ENCODE results near the gene MAPK9. TPM values are rescaled to one million over a fixed set of nuclear protein-coding genes. Genes with fewer than 3 reads are reported as not detected.
A peak's percentile ranks its signal among the peaks of the same experiment; 100 is the strongest.

The MAPK9 gene
- total RNA-seq, 1 experiment from 2014 or later = 43.4 TPM

- H3K9me3 ChIP-seq (ENCODE audit: control insufficient read depth in 1 of 2, insufficient read depth in 1 of 2, low read depth in 1 of 2, low read length in 2 of 2) = no peaks in the 10 kb centered on the region
- H3K79me2 ChIP-seq (ENCODE audit: insufficient read depth, low read length) = peaks cover 45% of the 10 kb centered on the region
- H3K27me3 ChIP-seq (ENCODE audit: insufficient read depth, low read length) = no peaks in the 10 kb centered on the region
- TF ChIP-seq POLR2AphosphoS5 (IDR thresholded peaks at IDR 0.05; ENCODE audit: low read depth, low read length) (no peak), ELF1 (IDR thresholded peaks at IDR 0.05; ENCODE audit: borderline replicate concordance, low read depth) (no peak), EGR1 (IDR thresholded peaks at IDR 0.05; ENCODE audit: low read depth) (no peak), REST (IDR thresholded peaks at IDR 0.05; ENCODE audit: low read depth) (no peak), CTCF (IDR thresholded peaks at IDR 0.05 in 2 of 3, conservative IDR thresholded peaks at IDR 0.05 in 1 of 3; ENCODE audit: borderline replicate concordance in 1 of 3, insufficient read depth in 1 of 3, low read depth in 2 of 3, low read length in 2 of 3) (no peak), JUND (IDR thresholded peaks at IDR 0.05) (no peak)
- peak overlapping the region; percentile 84 for H3K4me2 ChIP-seq (ENCODE audit: low read length)
- H3K36me3 ChIP-seq (ENCODE audit: control insufficient read depth in 1 of 2, insufficient read depth in 2 of 2, low read length in 2 of 2) = peaks cover 0 to 7% of the 10 kb centered on the region in 2 experiments; a peak in 1 of 4 replicates
- ChIA-PET CTCF (interaction anchor here (0.6 to 1.9 kb wide), 2 partner anchors 38 to 173 kb away, joined by 3 to 9 read pairs; no protein-coding TSS in a partner anchor), RAD21 (ENCODE audit: low non-redundant PET in 1 of 2, low total read pairs in 2 of 2, uncharacterized antibody in 2 of 2, unreplicated experiment in 2 of 2) (interaction anchor here in 1 of 2 experiments (0.8 kb wide), 1 partner anchor 41 kb away, joined by 3 read pairs; no protein-coding TSS in a partner anchor), POLR2A (no interaction called here)
- H3K9me2 ChIP-seq (ENCODE audit: insufficient read depth) = no peaks in the 10 kb centered on the region
- DNase-seq (ENCODE audit: low read depth, low spot score) (no peak), ATAC-seq (no peak)
- no peak overlapping the region for H2AFZ ChIP-seq (ENCODE audit: low read depth, low read length, poor library complexity, severe bottlenecking)
- H3K4me3 ChIP-seq (replicated peaks in 1 of 2; ENCODE audit: low read depth in 1 of 2, low read length in 2 of 2) = peak overlapping the region; percentile 71 to 79
- peak overlapping the region; percentile 73 for H3K9ac ChIP-seq (ENCODE audit: low read length)
- H4K20me1 ChIP-seq (ENCODE audit: insufficient read depth) = no peaks in the 10 kb centered on the region
- no peak overlapping the region for H3K27ac ChIP-seq (ENCODE audit: low read depth, low read length)
- TSS peak; percentile 61 for BruUV-seq (replicated peaks)
- H3K4me1 ChIP-seq (ENCODE audit: control insufficient read depth in 1 of 2, insufficient read depth in 2 of 2, low read length in 2 of 2) = peaks cover 10 to 24% of the 10 kb centered on the region in 2 experiments
- intact Hi-C loops (cut with micrococcal nuclease) = loop anchor here (10.0 kb wide), 1 partner anchor 166 kb away; no protein-coding TSS in a partner anchor
Measured at GRCh38 chr5:180290568-180291233, 1.2 kb downstream of the MAPK9 start.

Measured in HCT116 (cell line).